NCI-H1417 (cell line): Measurements from ENCODE around the gene CTPS2.
"Not testable (repeated sequence)": the region's sequence is repeated elsewhere in the genome, so short reads cannot be mapped to it uniquely, and the experiment has no call there.

ENCODE experiments used
- DNase-seq, 3 experiments: peaks; one replicate each; lab custom pipeline; 2025; lab: John Stamatoyannopoulos, UW

CTPS2 gene

DNA sequence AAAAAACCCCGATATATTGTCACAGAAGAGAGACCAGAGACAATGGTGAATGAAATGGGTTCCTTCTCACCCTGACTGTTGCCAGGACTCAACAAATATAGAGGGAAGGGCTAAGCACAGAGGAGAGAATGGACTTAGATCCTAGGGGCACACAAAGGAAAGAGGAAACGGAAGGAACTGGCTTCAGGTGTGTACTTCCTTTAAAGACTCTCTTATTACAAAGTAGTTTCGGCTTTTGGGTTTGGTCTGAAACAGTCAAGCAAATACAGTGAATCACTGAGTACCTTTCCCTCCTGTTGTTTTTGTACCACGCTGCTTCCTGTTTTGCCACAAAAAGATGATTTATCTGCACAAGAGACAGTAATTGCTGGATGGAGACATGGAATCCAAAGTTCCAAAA is 108.6 kb downstream of the CTPS2 start:
- no peak for DNase-seq

DNA sequence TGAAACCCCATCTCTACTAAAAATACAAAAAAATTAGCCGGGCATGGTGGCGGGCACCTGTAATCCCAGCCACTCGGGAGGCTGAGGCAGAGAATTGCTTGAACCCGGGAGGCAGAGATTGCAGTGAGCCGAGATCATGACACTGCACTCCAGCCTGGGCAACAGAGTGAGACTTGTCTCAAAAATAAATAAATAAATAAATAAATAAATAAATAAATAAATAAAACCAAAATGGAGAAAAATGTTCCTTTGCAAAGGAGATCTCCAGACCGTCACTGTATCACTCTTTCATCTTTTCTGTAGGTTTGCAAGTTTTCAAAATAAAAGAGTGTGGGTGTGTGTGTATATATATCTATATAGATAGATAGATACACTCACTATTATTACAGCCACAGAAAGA is 109.2 kb downstream of the CTPS2 start:
- not testable (repeated sequence) for DNase-seq

DNA sequence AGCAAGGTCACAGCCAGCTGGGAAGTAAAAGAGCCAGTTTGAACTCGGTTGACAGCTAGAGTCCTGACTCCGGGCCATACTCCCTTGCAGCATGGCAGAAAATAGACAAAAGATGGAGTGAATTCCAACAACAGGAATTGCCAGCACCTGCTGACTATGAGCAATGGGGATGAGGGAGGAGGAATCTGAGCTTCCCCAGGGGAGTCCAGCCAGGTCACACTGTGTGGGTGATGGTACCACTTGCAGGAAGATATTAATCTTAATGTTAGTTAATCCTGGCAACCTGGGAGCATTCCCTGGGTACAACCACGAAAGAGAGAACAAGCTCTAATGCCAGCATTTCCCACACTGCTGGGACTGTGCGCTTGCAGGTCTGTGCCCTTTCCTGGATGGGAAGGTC is 110.6 kb downstream of the CTPS2 start:
- no peak for DNase-seq

DNA sequence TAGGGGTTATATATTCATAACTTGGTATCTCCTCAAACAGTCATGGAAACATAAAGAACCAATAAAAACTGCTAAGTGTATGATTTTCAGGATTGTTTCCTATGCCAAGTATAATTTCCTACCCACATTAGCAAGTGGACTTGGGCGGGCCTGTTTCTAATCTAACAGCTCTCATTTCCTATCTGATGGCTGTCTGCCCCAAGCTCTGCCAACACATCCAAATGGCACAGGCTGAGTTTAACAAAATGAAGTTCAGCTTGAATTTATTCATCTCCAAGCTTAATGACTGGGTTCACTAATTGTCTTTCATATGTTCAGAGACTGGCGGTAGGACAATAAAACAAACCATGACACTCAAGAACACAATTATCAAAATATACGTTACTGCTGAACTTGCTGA is 118.0 kb downstream of the CTPS2 start:
- DNase-seq = peak in 1 of 3 experiments; percentile 39

DNA sequence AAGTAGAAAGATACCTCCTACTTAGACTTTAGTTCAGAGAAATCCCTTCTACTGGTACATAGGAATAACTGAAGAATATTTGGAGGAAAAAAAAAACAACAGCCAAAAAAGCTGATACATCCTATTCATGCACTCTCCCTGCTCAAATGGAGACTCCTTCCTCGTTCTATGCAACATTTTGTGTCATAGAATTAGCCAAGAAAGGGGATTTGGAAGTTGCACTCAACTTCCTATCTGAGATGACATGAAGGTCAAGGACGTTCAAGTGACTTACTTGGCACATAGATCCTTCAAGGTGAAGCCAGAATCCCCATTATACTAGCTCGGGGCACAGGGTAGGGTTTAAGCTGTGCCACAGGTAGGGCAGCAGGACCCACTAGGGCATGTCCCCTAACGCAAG is 118.7 kb downstream of the CTPS2 start:
- no peak for DNase-seq

DNA sequence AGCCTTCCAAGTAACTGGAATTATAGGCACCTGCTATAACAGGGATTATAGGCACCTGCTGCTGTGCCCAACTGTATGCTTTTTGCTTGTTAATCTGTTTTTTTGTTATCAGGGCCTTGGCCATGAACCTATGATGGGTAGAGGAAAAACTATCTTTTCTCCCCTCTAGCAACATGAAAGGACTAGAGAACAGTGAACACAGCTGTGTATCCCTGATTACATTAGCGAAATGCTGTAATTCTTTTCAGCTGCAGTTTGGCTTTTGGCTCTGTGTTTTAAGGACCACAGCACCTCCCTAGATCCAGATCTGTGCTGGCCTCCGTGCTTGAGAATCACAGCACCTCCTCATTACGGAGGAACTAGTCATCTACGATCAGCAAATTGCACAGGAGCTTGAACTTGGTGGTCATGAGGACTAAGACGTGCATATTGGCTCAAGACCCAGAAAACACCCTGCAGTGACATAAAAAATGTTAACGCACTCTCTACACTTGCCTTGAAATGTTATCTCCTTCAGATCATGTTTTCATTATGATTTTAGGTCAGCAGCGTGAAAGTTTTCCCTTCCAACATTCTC is 120.2 kb downstream of the CTPS2 start:
- DNase-seq = no peak

DNA sequence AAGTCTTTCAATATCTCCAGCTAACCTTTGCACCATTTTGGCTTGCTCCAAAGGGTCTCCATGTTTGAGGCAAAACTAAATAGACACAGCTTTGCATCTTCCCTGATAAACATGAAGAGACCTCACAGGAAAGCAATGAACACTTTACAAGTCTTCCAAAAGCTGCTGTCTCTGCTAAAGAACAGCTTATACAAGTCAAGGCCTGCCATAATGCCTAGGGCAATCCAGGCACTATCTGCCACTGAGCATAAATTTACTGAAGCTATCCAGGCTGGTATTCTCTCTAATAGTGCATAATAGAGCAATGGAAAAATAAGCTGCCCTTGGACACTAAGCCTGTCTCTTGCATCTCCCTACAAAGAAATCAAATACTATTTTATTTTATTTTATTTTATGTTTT is 122.6 kb downstream of the CTPS2 start:
- peak in 1 of 3 experiments; percentile 20 for DNase-seq

DNA sequence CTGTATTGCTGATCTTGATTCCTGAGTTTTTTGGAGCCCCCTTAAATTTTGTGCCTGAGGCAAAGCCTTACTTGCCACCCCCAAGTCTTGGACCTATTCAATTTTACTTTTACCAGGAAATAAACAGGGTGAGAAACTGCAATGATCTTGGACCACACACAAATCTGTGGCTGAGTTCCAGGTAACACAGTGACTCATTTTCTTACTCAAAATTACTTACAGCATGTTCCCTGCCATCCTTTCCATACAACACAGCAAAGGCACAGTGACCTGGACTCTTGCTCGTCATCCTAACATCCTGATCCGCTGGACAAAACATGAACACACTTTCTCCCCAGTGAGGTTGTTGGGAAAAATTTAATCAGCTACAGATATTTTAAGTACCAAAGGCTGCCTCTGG is 123.3 kb downstream of the CTPS2 start:
- no peak for DNase-seq

DNA sequence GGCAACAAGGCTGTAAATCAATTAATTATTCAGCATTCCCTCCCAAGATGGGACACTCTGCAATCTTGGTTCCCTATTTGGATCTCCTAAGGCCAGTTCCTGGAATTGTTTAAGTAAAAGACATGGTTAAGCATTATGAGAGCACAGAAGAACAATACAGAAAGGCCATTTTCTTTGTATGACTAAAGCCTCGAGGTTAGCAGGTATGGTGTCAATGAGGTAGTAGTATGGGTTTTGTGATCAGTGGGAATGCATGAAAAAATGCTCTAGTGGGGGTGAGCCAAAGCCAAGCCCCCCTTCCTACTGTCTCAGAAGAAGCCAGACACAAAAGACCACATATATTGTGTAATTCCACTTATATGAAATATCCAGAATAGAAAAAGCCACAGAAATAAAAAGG is 124.2 kb downstream of the CTPS2 start:
- DNase-seq = no peak

DNA sequence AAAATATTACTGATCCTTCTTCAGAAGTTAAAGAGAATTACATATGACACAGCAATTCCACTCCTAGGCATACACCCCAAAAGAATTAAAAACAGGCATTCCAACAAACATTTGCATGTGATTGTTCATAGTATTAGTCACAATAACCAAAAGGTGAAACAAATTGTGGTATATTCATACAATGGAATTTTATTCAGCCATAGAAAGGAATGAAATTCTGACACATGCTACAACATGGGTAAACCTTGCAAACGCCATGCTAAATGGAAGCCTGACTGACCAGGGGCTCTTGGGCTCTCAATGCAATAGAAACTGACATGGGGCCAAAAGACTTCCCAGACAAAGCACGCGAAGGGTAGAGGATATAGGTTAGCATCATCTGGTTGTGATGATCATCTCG is 124.6 kb downstream of the CTPS2 start:
- DNase-seq = no peak

DNA sequence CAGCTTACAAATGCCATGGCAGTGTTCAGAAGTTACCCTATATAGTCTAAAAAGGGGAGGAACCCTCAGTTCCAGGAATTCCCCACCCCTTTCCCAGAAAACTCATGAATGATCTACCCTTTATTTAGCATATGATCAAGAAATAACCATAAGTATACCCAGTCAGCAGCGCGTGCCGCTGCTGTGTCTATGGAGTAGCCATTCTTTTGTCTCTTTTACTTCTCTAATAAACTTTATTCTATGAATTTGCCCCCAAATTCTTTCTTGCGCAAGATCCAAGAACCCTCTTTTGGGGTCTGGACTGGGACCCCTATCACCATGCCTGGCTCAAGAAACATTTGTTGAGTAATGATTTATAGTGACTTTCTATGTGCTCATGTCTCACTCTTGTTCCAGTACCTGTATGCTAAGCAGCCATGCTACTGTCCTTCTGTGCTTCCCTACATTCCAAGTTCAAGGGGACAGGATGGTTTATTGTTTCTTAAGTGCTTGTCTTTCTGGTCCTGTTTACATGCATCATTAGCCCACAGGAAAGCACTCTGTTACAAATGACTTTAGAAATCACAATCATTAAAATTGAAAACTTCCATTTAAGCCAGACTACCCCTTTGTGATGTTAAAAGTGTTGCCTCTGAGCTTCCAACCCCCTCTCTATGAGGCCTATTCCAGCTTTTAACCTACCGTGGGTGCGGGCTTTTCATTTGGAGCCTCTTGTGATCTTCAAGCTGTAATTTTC is 125.9 kb downstream of the CTPS2 start:
- DNase-seq = peak in 1 of 3 experiments; percentile 58

DNA sequence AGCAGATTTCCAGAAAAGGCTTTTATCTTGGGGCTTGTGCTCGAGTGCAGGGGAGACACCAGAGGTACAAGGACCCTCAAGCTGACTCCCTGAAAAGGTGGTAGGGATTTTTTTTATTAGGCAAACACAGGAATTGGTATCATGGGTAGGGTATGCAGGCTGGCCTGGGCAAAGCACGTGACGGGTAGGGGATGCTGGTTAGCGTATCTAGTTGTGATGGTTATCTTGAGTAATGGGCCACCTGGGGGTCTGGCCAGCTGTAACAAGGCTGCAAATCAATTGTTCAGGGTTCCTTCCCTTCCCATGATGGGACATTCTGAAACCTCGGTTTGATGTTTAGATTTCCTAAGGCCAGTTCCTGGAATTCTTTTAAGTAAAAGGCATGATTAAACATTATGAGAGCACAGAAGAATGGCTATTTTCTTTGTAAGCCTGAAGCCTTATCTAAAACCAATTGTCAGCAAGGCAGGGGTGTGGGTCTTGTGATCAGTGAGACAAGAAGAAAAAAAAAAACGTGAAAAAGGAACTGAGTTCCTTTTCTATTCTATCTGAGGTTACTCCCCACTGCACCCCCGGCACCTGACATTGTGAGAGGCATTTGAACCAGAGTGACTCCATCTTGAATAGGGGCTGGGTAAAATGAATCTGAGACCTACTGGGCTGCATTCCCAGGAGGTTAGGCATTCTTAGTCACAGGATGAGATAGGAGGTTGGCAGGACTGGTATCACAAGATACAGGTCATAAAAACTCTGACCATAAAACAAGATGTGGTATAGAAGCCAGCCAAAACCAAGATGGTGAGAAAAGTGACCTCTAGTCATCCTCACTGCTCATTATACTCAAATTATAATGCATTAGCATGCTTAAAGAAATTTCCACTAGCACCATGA is 126.7 kb downstream of the CTPS2 start:
- DNase-seq = no peak

DNA sequence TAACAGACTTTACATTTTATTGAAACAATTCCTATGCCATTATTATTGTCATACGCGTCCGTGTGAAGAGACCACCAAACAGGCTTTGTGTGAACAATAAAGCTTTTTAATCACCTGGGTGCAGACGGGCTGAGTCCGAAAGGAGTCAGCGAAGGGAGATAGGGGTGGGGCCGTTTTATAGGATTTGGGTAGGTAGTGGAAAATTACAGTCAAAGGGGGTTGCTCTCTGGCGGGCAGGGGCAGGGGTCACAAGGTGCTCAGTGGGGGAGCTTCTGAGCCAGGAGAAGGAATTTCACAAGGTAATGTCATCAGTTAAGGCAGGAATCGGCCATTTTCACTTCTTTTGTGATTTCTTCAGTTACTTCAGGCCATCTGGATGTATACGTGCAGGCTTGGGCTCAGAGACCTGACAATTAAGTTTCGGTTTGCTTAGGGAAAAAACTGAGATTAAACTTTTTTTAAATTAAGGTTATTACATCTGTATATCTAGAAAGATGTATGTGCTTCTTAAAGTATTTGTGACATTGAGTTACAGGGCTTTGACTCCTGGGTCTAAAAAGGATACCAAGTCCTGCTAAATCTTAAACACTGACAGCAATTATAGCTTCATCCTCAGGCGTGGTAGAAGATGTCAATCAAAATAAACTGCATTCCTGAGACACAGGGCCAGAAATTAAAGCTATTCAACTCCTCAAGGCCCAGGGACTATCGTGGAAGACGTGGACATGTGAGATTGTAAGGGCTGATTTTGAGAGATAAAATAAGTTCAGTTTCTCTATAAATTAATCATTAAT is 132.3 kb downstream of the CTPS2 start:
- DNase-seq = not testable (repeated sequence)

DNA sequence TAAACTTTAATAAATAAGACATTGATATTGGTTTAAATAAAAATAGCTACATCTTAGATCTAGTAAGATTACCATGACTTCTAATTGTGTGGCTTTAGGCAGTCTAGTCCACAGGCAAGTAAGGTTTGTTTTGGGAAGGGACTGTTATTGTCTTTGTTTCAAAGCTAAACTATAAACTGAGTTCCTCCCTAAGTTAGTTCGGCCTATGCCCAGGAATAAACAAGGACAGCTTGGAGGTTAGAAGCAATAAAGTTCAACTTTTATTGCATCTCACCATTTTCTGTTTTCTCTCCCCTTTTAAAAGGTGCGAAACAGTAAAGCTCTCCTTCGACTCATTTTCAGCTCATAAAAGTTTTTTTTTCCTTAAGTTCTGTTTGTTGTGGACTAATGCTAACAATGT is 133.0 kb downstream of the CTPS2 start:
- DNase-seq = no peak

DNA sequence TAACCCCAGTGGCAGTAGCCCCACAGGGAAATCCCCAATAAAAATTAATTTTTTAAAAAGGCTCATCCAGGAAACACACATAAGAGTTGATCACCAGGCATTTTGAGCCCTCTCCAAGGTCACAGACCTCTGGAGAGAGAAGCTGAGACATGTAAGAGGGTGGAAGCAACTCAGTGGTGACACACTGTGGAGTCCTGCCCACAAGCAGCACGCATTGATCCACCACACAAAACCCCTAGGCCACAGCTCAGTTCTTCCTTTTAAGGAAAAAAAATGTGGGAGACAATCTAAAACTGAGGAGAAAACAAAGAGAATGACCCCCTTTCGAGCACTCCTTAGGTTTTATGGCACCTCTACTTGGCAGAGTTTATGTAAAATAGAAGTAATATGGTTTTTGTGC is 134.3 kb downstream of the CTPS2 start:
- no peak for DNase-seq

DNA sequence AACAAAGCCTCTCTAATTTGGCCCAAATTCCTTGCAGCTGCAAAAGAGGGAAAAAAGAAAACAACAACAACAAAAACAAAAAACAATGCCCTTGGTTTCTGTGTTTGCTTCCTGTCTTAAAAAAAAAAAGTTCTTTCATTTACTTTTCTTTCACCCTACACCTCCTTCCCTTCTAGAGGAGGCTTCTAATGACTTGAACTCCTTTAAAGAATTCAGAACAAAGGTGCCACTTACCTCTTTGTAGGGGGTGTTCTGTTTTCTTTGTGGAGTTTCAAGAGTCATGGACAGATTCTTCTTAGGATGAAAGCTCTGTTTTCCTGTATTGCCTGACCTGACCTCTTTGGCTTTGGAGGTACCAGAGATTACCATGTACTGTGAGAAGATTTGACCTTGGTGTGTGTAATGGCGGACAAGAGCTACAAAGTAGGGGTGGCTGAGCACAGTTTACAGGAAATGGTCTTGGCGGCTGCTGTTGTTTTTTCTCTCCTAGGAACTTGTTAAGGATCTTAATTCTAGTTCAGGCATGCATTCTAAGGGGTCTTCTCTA is 134.9 kb downstream of the CTPS2 start:
- no peak for DNase-seq

DNA sequence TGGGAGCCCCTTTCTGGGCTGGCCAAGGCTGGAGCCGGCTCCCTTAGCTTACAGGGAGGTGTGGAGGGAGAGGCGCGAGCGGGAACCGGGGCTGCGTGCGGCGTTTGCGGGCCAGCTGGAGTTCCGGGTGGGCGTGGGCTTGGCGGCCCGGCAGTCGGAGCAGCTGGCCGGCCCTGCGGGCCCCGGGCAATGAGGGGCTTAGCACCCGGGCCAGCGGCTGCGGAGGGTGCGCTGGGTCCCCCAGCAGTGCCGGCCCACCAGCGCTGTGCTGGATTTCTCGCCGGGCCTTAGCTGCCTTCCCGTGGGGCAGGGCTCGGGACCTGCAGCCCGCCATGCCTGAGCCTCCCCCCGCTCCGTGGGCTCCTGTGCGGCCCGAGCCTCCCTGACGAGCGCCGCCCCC is 137.1 kb downstream of the CTPS2 start:
- DNase-seq = not testable (repeated sequence)

DNA sequence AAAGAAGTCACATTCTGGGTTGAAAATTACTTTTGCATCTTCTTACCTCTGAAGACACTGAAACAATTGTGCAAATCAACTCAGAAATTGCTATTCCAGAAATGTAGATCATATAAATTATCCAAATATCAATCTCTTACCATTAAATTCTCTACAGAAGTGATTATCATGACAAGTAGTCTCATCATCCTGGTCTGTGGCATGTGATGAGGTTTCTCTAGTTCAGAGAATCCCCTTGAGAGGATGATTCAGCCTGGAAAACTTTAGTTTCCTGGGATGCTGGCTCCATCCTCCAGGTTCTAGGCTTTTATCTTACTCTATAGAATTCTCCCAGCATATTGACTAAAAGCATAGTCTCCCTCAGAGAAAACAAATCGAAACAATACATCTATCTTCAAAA is 138.7 kb downstream of the CTPS2 start:
- DNase-seq = no peak

DNA sequence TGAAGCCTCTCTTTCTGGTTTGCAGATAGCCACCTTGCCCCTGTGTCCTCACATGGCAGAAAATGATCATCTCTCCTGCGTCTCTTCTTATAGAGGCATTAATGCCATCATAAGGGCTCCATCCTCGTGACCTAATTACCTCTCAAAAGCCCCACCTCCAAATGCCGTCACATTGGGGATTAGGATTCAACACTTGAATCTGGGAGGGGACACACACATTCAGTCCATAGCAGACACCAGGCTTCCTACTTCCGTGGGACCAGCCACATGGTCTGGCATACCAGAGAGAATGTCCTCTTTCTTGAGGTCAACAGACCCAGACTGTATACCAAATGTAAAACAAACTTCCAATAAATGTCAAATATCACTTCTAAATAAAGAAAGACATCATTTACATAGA is 144.8 kb downstream of the CTPS2 start:
- DNase-seq = no peak

DNA sequence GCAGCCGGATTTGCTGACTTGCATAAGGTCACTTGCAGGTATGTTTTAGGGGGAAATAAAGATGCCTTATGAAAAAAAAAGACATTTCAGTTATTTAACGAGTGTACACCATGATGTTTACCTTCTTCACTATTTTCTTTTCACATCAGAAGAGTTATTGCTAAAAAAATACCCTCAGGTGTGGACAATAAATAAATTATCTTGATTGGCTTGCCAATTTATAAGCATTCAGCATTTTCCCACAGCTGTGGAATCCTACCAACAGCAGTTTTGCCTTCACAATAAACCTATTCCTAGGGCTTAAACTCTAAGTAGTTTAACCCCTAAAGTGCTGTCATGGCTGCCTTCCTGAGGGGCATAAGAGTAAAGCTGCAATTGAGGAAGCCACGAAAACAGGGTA is 145.9 kb downstream of the CTPS2 start:
- peak in 1 of 3 experiments; percentile 18 for DNase-seq

DNA sequence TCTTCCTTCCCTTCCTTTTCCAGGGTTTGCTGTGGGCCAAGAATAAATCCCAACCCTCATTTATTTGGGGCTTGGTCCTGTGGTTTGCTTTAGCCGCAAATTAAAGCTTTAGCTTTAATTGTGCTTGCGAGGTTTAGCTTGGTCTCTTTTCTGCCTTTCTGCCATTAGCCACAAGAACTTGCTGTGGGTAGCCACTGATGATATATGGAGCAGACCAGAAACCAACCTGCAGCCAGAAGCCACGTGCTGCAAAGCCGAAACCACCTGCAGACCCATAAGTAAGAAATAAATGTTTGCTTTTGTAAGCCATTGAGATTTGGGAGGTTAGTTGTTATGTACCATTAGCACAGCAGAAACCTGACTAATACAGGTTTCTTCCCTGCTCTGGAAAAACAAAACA is 152.3 kb downstream of the CTPS2 start:
- no peak for DNase-seq

DNA sequence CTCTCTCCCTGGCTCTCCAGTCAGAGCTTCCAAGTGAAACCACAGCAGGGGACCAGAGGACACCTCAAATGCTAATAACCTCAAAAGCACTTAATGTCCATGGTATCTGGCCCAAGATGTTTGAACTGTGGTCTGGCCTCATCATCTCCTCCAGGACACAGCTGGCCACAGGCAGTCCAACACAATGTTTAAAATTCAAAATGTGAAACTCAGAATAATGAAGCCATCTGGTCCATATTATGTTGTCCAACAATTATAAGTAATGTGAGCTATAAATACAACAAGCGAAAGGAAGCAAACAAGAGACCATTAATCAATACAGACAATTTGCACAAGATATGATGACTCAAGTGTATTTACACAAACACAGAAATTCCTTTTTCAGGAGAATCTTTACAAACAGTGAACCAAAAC is 153.3 kb downstream of the CTPS2 start:
- DNase-seq = peak in 2 of 3 experiments; percentile 62 to 79
